ENCODE data around the gene TNMD.
"Not testable (repeated sequence)": the region's sequence is repeated elsewhere in the genome, so short reads cannot be mapped to it uniquely, and the experiment has no call there.

The TNMD gene

GRCh38 chrX:100584611-100585010, at the start of gene TNMD:
Gene TNMD (plus strand): TSS chrX:100584936. CDS start chrX:100585019, 83 bp downstream.
- DNase-seq = no peak

- not testable (repeated sequence) for DNase-seq
Observed at GRCh38 chrX:100565534-100565933, 19.2 kb upstream of the TNMD start.

- no peak for DNase-seq
Observed at GRCh38 chrX:100586747-100587146, 2.0 kb downstream of the TNMD start.

GRCh38 chrX:100587861-100588260, 3.1 kb downstream of the TNMD start:
- DNase-seq = no peak

GRCh38 chrX:100591256-100592051, 6.7 kb downstream of the TNMD start:
- DNase-seq = no peak

- no peak for DNase-seq
Observed at GRCh38 chrX:100593126-100593525, 8.4 kb downstream of the TNMD start.

GRCh38 chrX:100593581-100593980, 8.8 kb downstream of the TNMD start:
- no peak for DNase-seq

GRCh38 chrX:100596601-100597000, 11.9 kb downstream of the TNMD start:
- no peak for DNase-seq

- no peak for DNase-seq
Observed at GRCh38 chrX:100599456-100599855, 14.7 kb downstream of the TNMD start.

- DNase-seq = no peak
Observed at GRCh38 chrX:100600340-100600739, 15.6 kb downstream of the TNMD start.

- DNase-seq = no peak
Observed at GRCh38 chrX:100600758-100601157, 16.0 kb downstream of the TNMD start.

GRCh38 chrX:100606753-100607152, 22.0 kb downstream of the TNMD start:
- no peak for DNase-seq

GRCh38 chrX:100609591-100609990, 24.9 kb downstream of the TNMD start:
- DNase-seq = no peak

GRCh38 chrX:100611951-100612350, 27.2 kb downstream of the TNMD start:
- DNase-seq = no peak

GRCh38 chrX:100615005-100615404, 30.3 kb downstream of the TNMD start:
- peak; percentile 11 for DNase-seq

- no peak for DNase-seq
Observed at GRCh38 chrX:100623001-100623400, 38.3 kb downstream of the TNMD start.

- DNase-seq = peak; percentile 3
Observed at GRCh38 chrX:100625985-100626491, 41.3 kb downstream of the TNMD start.

- no peak for DNase-seq
Observed at GRCh38 chrX:100635040-100635439, 50.3 kb downstream of the TNMD start.

- DNase-seq = no peak
Observed at GRCh38 chrX:100635989-100636320, 51.2 kb downstream of the TNMD start.

GRCh38 chrX:100636321-100636991, 51.7 kb downstream of the TNMD start, which contains the start of gene TSPAN6:
Gene TSPAN6 (minus strand): TSS chrX:100636806. CDS start chrX:100636694, 112 bp downstream.
- DNase-seq = peak; percentile 80

GRCh38 chrX:100642290-100642689, 57.6 kb downstream of the TNMD start:
- DNase-seq = no peak

- DNase-seq = no peak
Observed at GRCh38 chrX:100643212-100643611, 58.5 kb downstream of the TNMD start.

- DNase-seq = no peak
Observed at GRCh38 chrX:100643956-100644860, 59.5 kb downstream of the TNMD start, which contains the start of gene SRPX2. Gene SRPX2 (plus strand): TSS chrX:100644199. CDS start chrX:100646323, 2,124 bp downstream.
